Measurements from ENCODE around the gene PLEKHA1.

DNA sequence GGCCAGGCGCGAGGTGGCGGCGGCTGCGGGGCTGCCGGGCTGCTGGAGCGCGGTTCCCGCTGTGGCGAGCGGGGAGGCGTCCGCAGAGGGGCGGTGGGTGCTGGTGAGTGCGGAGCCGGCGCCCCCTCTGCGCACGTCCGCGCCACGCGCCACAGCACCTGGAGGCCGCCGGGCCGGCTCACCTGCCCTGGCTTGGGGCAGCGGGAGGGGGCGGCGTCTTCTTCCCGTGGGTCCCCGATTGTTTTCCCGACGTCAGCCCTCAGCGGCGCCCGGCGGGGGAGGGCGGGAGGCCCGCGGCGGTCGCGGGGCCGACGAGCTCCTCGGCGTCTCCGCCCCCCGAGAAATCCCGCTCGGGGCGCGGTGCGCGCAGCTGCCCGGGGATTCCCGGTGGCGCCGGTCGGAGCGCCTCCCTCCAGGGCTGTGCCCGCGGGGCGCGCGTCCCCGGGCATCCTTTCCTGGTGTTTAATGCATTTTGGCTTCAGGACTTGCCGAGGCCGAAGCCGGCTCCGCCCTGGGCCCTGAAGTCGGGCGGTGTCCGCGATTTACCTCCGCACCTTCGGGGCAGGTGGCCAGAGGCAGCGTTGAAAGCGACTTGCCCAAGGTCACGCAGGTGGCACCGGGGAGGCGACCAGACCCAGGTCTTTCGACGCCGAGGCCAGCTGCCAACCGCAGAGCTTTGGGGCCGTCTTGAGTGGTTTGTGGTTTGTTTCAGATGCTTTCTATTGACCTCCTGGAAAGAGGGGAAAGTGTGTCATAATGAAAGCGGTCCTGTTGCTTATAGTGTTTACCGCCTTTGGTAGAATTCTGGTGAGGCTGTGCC is 561 bp downstream of the PLEKHA1 start:
- TF ChIP-seq, protein P1, sequence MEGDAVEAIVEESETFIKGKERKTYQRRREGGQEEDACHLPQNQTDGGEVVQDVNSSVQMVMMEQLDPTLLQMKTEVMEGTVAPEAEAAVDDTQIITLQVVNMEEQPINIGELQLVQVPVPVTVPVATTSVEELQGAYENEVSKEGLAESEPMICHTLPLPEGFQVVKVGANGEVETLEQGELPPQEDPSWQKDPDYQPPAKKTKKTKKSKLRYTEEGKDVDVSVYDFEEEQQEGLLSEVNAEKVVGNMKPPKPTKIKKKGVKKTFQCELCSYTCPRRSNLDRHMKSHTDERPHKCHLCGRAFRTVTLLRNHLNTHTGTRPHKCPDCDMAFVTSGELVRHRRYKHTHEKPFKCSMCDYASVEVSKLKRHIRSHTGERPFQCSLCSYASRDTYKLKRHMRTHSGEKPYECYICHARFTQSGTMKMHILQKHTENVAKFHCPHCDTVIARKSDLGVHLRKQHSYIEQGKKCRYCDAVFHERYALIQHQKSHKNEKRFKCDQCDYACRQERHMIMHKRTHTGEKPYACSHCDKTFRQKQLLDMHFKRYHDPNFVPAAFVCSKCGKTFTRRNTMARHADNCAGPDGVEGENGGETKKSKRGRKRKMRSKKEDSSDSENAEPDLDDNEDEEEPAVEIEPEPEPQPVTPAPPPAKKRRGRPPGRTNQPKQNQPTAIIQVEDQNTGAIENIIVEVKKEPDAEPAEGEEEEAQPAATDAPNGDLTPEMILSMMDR (IDR thresholded peaks at IDR 0.05), result no peak
- peak; percentile 8 for TF ChIP-seq EZH2 (IDR thresholded peaks at IDR 0.05; ENCODE audit: borderline replicate concordance, insufficient read depth, low read depth, low read length, poor library complexity, severe bottlenecking)

Measured in B cell (primary cell).